Subcutaneous adipose tissue (tissue), 4 donors: ENCODE results near the gene C1orf116. TPM values are rescaled to one million over a fixed set of nuclear protein-coding genes. Genes with fewer than 3 reads are reported as not detected.

Experiments used
- total RNA-seq, 4 donors: library from RNA; depleted of rRNA; stranded (reverse); fragments of >200 nt; gene quantifications; one replicate each; pipeline ENCODE4 v1.1.0, GENCODE V29; 2016
- TF ChIP-seq, protein P1 (sequence below): fragments of 450-650 bp; IDR thresholded peaks from one replicate; pipeline ENCODE4 v1.5.1; 2016; ENCODE audit warnings: low read depth, mild to moderate bottlenecking, control low read depth, antibody characterized with exemption, moderate library complexity

The C1orf116 gene
- total RNA-seq, 4 donors from 2014 or later, result under 0.01 to 0.17 TPM; not detected in 2

- TF ChIP-seq, protein P1, sequence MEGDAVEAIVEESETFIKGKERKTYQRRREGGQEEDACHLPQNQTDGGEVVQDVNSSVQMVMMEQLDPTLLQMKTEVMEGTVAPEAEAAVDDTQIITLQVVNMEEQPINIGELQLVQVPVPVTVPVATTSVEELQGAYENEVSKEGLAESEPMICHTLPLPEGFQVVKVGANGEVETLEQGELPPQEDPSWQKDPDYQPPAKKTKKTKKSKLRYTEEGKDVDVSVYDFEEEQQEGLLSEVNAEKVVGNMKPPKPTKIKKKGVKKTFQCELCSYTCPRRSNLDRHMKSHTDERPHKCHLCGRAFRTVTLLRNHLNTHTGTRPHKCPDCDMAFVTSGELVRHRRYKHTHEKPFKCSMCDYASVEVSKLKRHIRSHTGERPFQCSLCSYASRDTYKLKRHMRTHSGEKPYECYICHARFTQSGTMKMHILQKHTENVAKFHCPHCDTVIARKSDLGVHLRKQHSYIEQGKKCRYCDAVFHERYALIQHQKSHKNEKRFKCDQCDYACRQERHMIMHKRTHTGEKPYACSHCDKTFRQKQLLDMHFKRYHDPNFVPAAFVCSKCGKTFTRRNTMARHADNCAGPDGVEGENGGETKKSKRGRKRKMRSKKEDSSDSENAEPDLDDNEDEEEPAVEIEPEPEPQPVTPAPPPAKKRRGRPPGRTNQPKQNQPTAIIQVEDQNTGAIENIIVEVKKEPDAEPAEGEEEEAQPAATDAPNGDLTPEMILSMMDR, result no peak
Observed at GRCh38 chr1:207017615-207018559, 14.7 kb downstream of the C1orf116 start.

DNA sequence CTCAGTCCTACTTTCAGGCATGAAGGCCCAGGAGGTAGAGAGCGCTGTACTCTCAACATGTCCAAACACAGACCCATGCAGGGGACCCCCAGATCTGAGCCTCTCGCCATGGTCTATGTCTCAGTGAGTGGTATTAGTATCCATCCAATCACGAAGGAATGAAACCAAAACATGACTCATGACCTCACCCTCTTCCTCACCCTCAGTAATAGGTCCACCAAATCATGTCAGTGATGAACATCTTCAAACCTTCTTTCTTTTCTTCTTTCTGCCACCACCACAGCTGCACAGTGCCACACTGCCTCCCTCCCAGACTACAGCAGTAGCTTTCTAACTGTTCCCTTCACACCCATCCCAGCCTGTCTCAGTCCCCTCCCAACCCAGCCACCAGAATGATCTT lies 16.8 kb downstream of the C1orf116 start:
- TF ChIP-seq, protein P1, result no peak

DNA sequence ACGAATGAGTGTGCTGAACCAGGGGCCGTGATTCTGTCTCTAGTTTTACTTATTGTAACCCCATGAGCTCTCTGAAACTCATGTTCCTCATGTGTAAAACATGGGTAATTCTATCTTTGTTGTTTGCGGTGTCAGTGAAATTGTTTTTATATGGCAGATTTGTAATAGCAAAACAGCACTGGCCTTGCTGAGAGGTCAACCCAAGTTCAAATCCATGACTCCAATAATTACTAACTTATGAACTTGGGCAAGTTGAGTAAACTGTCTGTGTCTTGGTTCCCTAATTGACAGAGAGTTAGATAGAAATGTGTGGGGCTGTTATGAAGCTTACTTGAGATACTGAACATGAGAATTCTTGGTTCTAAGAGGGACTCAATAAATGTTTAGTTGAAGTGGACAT lies 17.8 kb downstream of the C1orf116 start:
- TF ChIP-seq, protein P1, result no peak

DNA sequence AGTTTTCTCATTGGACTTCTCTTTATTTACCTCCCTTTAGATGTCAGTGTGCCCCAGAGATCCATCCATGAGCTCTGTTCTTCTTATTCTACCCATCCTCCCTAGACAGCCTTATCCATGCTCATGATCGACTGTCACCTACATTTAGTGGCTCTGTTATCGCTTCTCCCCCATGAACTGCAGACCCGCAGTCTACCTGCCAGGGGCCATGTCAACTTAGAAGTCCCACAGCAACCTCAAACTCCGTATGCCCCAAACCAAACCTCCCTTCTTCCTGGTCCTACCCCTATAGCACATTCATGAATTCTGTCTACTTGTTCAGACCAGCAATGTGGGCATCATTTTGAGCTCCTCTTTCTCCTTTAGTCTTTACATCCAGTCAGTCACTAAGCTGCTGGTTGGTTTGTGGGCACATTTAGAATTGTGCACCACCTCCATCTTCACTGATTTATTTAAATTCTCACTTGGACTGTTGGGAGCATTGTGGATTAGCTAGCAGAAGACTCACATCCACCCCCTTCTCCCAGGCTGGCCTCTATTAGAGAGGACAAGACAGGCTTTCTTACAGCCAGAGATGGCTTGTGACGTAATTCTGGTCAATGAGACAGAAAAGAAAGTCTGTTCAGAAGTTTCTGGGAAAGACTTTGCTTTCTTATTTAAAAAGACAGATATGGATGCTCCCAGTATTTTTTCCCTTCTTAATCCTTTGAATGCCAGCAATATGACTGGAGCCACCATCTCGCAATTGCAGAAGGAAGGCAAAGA lies 19.1 kb downstream of the C1orf116 start:
- TF ChIP-seq, protein P1, result no peak

DNA sequence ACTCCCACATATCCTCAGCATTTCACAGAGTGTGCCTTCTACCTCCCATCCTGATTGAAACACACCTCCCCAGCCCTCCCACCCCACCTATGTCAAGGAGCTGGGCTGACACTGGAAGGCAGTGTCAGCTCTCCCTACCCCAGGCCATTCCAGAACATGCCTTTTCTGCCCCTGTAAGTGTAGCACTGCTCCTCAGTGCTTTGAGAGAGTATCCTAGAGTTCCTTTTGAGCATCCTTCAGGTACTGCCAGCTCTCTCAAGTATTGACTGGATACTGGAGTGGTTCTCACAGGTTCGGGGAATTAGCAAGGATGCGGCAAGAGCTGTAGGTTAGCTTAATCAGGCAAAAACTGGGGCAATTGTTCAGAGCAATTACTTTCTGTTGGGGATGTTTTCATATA lies 21.8 kb downstream of the C1orf116 start:
- TF ChIP-seq, protein P1, result no peak

GRCh38 chr1:207009945-207010344 lies 22.6 kb downstream of the C1orf116 start:
- TF ChIP-seq, protein P1, result no peak
